ENCODE measurements around the gene STH.

Gene STH

GRCh38 chr17:46026166-46027047, 27.4 kb downstream of the STH start:
- DNase-seq = peak in 3 of 56 donors; percentile 8 to 17 (median 9)

- no peak for DNase-seq
Observed at GRCh38 chr17:46027048-46027975, 28.3 kb downstream of the STH start.

- DNase-seq = no peak
Observed at GRCh38 chr17:46027976-46028325, 28.9 kb downstream of the STH start.

- no peak for DNase-seq
Observed at GRCh38 chr17:46028374-46028773, 29.3 kb downstream of the STH start.

GRCh38 chr17:46028981-46029565, 30.0 kb downstream of the STH start:
- no peak for DNase-seq

GRCh38 chr17:46029627-46030026, 30.6 kb downstream of the STH start:
- DNase-seq = no peak

GRCh38 chr17:46030752-46031151, 31.7 kb downstream of the STH start:
- DNase-seq = no peak

GRCh38 chr17:46031440-46031839, 32.4 kb downstream of the STH start:
- DNase-seq = no peak

- DNase-seq = no peak
Observed at GRCh38 chr17:46031920-46032319, 32.9 kb downstream of the STH start.

- no peak for DNase-seq
Observed at GRCh38 chr17:46032909-46033308, 33.9 kb downstream of the STH start.

GRCh38 chr17:46033392-46033791, 34.3 kb downstream of the STH start:
- no peak for DNase-seq

- no peak for DNase-seq
Observed at GRCh38 chr17:46035112-46035818, 36.2 kb downstream of the STH start.

- DNase-seq = no peak
Observed at GRCh38 chr17:46036491-46036890, 37.4 kb downstream of the STH start.

GRCh38 chr17:46037722-46038255, 38.7 kb downstream of the STH start:
- no peak for DNase-seq

GRCh38 chr17:46038414-46038813, 39.4 kb downstream of the STH start:
- DNase-seq = peak in 19 of 56 donors; percentile 16 to 72 (median 32)

- DNase-seq = no peak
Observed at GRCh38 chr17:46038937-46039336, 39.9 kb downstream of the STH start.

- DNase-seq = no peak
Observed at GRCh38 chr17:46039592-46040186, 40.6 kb downstream of the STH start.

GRCh38 chr17:46042246-46042645, 43.2 kb downstream of the STH start:
- no peak for DNase-seq

GRCh38 chr17:46042925-46043324, 43.9 kb downstream of the STH start:
- DNase-seq = no peak

GRCh38 chr17:46043606-46044005, 44.6 kb downstream of the STH start:
- DNase-seq = no peak

Data from nucleus accumbens (tissue), 56 donors.